Keratinocyte (primary cell): ENCODE data around the gene PHPT1. TPM values are rescaled to one million over a fixed set of nuclear protein-coding genes. Genes with fewer than 3 reads are reported as not detected.
"Not testable (repeated sequence)": the region's sequence is repeated elsewhere in the genome, so short reads cannot be mapped to it uniquely, and the experiment has no call there.

Experiments used
- DNase-seq: peaks from one replicate; pipeline ENCODE4 v3.0.0-alpha.2; 2011; ENCODE audit warnings: low read depth, missing footprints, low spot score
- FAIRE-seq: peaks from 2 replicates; lab custom pipeline; 2011; peaks lifted over from hg19 to GRCh38; lab: Jason Lieb, UNC
- H2AFZ ChIP-seq: 2 replicates; pipeline ENCODE4 v1.6.0; 2012; ENCODE audit warnings: low read length, control low read depth, inconsistent platforms; ENCODE audit not compliant: control insufficient read depth
- H3K27ac ChIP-seq: 2 replicates; pipeline ENCODE4 v1.5.1; 2011; ENCODE audit warnings: low read length; ENCODE audit not compliant: control insufficient read depth, insufficient read depth
- H3K27me3 ChIP-seq: 3 replicates; pipeline ENCODE4 v1.6.0; 2011; ENCODE audit warnings: low read length; ENCODE audit not compliant: control insufficient read depth, insufficient read depth; ENCODE audit errors: extremely low read depth
- H3K36me3 ChIP-seq, 2 experiments: 2 replicates in 1 of 2; 3 replicates in 1 of 2; pipeline ENCODE4 v1.5.1; 2011; ENCODE audit warnings: low read length in 2 of 2, mild to moderate bottlenecking in 1 of 2; ENCODE audit not compliant: control insufficient read depth in 2 of 2, insufficient read depth in 2 of 2; ENCODE audit errors: extremely low read depth in 1 of 2
- H3K4me1 ChIP-seq: 3 replicates; pipeline ENCODE4 v1.5.1; 2011; ENCODE audit warnings: low read length; ENCODE audit not compliant: control insufficient read depth, insufficient read depth; ENCODE audit errors: extremely low read depth
- H3K4me2 ChIP-seq: 3 replicates; pipeline ENCODE4 v1.6.0; 2011; ENCODE audit warnings: low read depth, low read length; ENCODE audit not compliant: control insufficient read depth, insufficient read depth; ENCODE audit errors: extremely low read depth
- H3K4me3 ChIP-seq, 3 experiments: fragments of 200-600 bp in 1 of 3; sonication (generic) in 1 of 3; 2 replicates in 2 of 3; 3 replicates in 1 of 3; pipeline ENCODE4 v1.5.1; 2011 to 2016; ENCODE audit warnings: low read length in 3 of 3, mild to moderate bottlenecking in 3 of 3, control low read depth in 2 of 3, inconsistent platforms in 1 of 3, low read depth in 1 of 3, mixed read lengths in 1 of 3, mixed run types in 1 of 3, moderate library complexity in 1 of 3; ENCODE audit not compliant: control insufficient read depth in 2 of 3, insufficient read depth in 2 of 3; ENCODE audit errors: extremely low read depth in 1 of 3
- H3K79me2 ChIP-seq: 2 replicates; pipeline ENCODE4 v1.6.0; 2012; ENCODE audit warnings: low read length; ENCODE audit not compliant: control insufficient read depth, insufficient read depth
- H3K9ac ChIP-seq: 3 replicates; pipeline ENCODE4 v1.6.0; 2011; ENCODE audit warnings: low read length; ENCODE audit not compliant: control insufficient read depth, insufficient read depth; ENCODE audit errors: extremely low read depth
- H3K9me1 ChIP-seq: 3 replicates; pipeline ENCODE4 v1.6.0; 2011; ENCODE audit warnings: low read length; ENCODE audit not compliant: control insufficient read depth, insufficient read depth; ENCODE audit errors: extremely low read depth
- H3K9me3 ChIP-seq: 2 replicates; pipeline ENCODE4 v1.5.1; 2012; ENCODE audit warnings: low read depth, low read length; ENCODE audit not compliant: control insufficient read depth
- H4K20me1 ChIP-seq: 3 replicates; pipeline ENCODE4 v1.6.0; 2011; ENCODE audit warnings: low read length; ENCODE audit not compliant: control insufficient read depth, insufficient read depth; ENCODE audit errors: extremely low read depth
- EZH2 ChIP-seq: IDR thresholded peaks from one replicate; pipeline ENCODE4 v1.6.1; 2012; ENCODE audit warnings: inconsistent platforms, mild to moderate bottlenecking, low read length, moderate library complexity
- dilution Hi-C: fragments of 300-500 bp; cut with MboI; formaldehyde crosslinking; loops from one replicate; pipeline ENCODE4 v1.7.0; 2020; ENCODE audit warnings: low sequenced_read_pairs; ENCODE audit not compliant: extremely low pct_ligation_motif_present
- polyA plus RNA-seq, 5 experiments: library from polyadenylated mRNA; depleted of rRNA in 3 of 5; stranded (reverse) in 3 of 5; stranded (forward) in 1 of 5; unstranded in 1 of 5; fragments of >200 nt; gene quantifications; 1 replicate in 1 of 5; 2 replicates in 3 of 5; 3 replicates in 1 of 5; pipeline versions ENCODE4 v1.2.1 to v1.2.3, GENCODE V29; 2011 to 2012; ENCODE audit warnings: missing spikeins in 2 of 5, low read depth in 1 of 5, low replicate concordance in 1 of 5
- TF ChIP-seq, protein P1 (sequence below), 3 experiments: IDR thresholded peaks in 1 of 3; conservative IDR thresholded peaks in 1 of 3; optimal IDR thresholded peaks in 1 of 3; 2 replicates in 2 of 3; 3 replicates in 1 of 3; pipeline versions ENCODE3 to v1.5.1; 2011; ENCODE audit warnings: low read length in 3 of 3, mild to moderate bottlenecking in 3 of 3, moderate library complexity in 2 of 3, control low read depth in 1 of 3, inconsistent platforms in 1 of 3; ENCODE audit not compliant: insufficient read depth in 2 of 3; ENCODE audit errors: extremely low read depth in 1 of 3

The PHPT1 gene
- polyA plus RNA-seq, 1 donor (not counting 4 experiments of a cell fraction or from before 2014, with no cell fraction given): 68.8 TPM

- H3K4me3 ChIP-seq, H3K4me2 ChIP-seq, H3K9me1 ChIP-seq, dilution Hi-C loops, H3K27me3 ChIP-seq, DNase-seq, H3K9me3 ChIP-seq, H3K27ac ChIP-seq, H2AFZ ChIP-seq, H4K20me1 ChIP-seq, FAIRE-seq, H3K9ac ChIP-seq, H3K36me3 ChIP-seq: not testable (repeated sequence)
- peaks cover 28% of the 10 kb centered on the region for H3K4me1 ChIP-seq
- H3K79me2 ChIP-seq: peaks cover 20% of the 10 kb centered on the region
Measured at GRCh38 chr9:136883670-136884069, 34.5 kb downstream of the PHPT1 start.

DNA sequence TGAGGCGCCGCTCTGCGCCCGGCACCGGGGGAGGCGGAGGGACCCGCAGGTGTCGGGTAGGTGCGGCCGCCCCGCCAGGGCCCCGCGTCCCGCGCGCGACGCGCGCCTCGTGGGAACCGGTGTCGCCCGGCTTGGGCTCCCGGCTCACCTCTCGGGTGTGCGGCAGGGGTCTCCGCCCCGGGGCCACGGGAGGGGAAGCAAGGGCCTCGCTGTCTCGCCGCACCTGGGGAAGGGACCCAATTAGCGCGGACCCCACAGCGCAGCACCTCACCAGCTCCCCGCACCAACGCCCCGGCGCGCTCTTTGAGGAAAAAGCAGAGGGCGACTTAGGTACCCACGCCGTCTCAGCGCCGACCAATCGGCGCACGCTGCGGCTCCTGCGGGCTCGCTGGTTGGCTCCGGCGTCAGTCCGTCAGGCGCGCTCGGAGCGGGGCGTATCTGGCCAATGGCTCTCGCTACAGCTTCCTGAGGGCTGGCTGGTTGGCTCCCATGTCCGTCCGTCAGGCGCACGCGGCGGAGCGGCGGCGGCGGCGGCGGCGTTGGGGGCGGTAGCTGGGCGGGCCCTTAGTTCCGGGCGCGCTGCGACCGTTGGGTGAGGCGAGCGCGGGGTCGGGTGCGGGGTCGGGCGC is 36.9 kb downstream of the PHPT1 start, which contains the start of gene TRAF2:
Gene TRAF2 (plus strand): TSS at position 567 of the 629 bp plus-strand sequence. CDS start 12,225 bp downstream, outside the sequence.
- dilution Hi-C loops: no loop called here
- H3K79me2 ChIP-seq: peaks cover 43% of the 10 kb centered on the region
- peak within 1 kb of the TSS; percentile 96 for H3K4me2 ChIP-seq
- peaks cover 4 to 5% of the 10 kb centered on the region in 2 experiments for H3K36me3 ChIP-seq
- H3K27ac ChIP-seq: peak within 1 kb of the TSS; percentile 76
- FAIRE-seq: peak; percentile 41
- H3K4me1 ChIP-seq: peaks cover 28% of the 10 kb centered on the region
- no peaks in the 10 kb centered on the region for H3K9me3 ChIP-seq
- TF ChIP-seq EZH2: no peak
- TF ChIP-seq, protein P1, sequence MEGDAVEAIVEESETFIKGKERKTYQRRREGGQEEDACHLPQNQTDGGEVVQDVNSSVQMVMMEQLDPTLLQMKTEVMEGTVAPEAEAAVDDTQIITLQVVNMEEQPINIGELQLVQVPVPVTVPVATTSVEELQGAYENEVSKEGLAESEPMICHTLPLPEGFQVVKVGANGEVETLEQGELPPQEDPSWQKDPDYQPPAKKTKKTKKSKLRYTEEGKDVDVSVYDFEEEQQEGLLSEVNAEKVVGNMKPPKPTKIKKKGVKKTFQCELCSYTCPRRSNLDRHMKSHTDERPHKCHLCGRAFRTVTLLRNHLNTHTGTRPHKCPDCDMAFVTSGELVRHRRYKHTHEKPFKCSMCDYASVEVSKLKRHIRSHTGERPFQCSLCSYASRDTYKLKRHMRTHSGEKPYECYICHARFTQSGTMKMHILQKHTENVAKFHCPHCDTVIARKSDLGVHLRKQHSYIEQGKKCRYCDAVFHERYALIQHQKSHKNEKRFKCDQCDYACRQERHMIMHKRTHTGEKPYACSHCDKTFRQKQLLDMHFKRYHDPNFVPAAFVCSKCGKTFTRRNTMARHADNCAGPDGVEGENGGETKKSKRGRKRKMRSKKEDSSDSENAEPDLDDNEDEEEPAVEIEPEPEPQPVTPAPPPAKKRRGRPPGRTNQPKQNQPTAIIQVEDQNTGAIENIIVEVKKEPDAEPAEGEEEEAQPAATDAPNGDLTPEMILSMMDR (optimal IDR thresholded peaks at IDR 0.05 in 1 of 3, IDR thresholded peaks at IDR 0.05 in 1 of 3, conservative IDR thresholded peaks at IDR 0.05 in 1 of 3; ENCODE audit: extremely low read depth in 1 of 3, insufficient read depth in 2 of 3, low read length in 3 of 3): no peak
- H3K4me3 ChIP-seq: peak within 1 kb of the TSS; percentile 76 to 87 (median 86)
- H3K9ac ChIP-seq: peak within 1 kb of the TSS; percentile 86
- H3K27me3 ChIP-seq: no peaks in the 10 kb centered on the region
- H4K20me1 ChIP-seq: no peaks in the 10 kb centered on the region
- peak within 1 kb of the TSS; percentile 90 for H2AFZ ChIP-seq
- no peaks in the 10 kb centered on the region for H3K9me1 ChIP-seq
- peak; percentile 89 for DNase-seq
